NCI-H1694 (cell line): ENCODE results near the gene CDH23.

ENCODE experiments used
- DNase-seq: peaks from one replicate; lab custom pipeline; 2025; lab: John Stamatoyannopoulos, UW

CDH23 gene

DNA sequence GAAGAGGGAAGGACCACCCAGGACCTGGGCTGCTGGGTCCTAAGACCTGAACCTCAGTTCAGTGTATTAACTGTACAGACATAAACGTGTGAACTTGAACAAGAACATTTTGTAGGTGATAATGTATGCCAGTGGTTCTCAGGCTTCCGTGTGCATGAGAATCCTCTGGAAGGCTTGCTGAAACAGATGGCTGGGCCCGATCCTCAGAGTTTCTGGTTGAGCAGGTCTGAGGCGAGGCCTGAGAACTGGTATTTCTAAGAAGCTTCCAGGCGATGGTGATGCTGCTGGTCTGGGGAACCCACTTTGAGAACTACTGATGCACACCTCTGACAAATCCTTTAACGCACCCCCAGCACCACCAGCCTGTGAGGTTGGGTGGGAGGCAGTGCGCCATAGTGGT lies 70.4 kb downstream of the CDH23 start:
- DNase-seq: no peak

GRCh38 chr10:71467569-71468362 lies 71.0 kb downstream of the CDH23 start:
- no peak for DNase-seq

GRCh38 chr10:71468363-71469094 lies 71.8 kb downstream of the CDH23 start:
- DNase-seq: no peak

GRCh38 chr10:71471006-71471405 lies 74.3 kb downstream of the CDH23 start:
- DNase-seq: no peak

- DNase-seq: no peak
Observed at GRCh38 chr10:71471957-71472365, 75.2 kb downstream of the CDH23 start.

DNA sequence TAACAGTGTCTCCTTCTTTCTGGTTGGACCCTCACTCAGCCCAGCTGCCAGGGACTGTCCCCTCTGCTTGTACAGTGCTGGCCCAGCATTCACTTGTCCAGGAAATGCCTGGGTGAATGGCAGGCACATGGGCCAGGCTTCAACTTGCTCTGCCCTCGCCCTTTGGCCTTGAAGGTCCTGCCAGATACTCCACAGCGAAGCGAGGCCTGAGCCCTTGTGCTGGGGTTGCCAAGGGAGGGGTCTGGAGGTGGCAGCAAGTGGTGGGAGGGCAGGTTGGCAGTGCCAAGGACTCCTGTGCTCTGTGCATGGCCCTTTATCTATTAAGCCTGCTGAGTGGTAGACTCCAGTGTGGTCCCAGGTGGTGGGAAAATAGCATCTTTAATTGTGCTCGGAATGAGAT lies 75.7 kb downstream of the CDH23 start:
- no peak for DNase-seq

DNA sequence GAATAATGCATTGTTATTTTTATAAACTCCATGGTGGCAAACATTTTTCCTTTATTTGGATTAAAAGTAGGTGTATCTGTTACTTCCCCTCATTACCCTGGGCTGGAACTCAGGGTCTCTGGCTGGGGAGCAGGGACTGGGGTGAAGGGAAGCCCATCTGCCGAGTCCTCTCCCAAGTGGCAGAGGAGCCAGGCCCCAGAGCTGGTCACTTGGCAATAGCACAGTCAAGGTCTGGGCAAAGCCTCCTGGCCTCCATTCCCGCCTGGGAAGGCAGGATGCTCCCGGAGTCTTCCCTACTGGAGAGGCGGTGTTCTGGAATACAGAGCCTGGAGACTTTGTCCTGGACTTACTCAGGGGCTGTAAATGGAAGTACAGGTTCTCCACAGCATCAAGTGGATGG lies 76.2 kb downstream of the CDH23 start:
- no peak for DNase-seq

DNA sequence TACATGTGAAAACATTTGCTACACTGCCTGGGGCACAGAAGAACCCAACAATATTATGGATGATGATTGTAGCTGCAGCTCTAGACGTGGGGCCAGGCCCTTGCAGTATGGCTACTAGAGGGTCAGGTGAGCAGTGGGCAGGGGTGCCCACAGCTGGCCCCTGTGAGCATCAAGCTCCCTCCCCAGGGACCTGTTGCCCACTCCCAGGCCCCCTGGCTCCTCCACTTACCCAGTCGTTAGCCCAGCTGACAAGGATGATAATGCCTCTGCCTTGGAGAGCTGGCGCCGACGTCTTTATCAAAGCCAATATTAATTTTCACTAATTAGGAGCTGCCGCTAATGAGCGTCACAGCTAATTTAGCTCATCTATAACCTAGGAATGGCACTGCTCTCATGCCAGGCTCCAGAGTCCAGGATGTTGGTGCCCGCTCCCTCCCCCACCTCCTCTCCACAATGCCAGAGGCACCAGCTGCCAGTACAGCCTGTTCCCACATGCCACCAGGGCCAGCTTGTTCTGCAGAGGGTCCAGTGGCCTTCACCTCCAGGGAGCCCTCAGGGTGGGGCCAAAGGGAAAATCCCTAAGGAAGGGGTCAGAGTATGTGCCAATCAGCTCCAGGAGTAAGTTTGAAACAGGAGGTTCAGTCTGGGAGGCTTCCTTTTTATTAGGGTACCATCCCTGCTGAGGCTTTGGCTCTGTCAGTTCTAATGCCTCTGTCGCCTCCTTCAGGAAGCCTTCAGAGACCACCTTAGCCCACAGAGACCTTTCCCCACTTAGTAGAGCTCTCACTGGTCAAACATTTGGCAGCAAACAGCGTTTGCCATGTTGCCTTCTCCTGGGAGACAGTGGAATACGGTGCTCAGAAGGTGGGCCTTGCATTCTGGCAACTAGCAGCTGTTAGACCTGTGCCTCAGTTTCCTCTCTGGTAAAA lies 77.2 kb downstream of the CDH23 start:
- peak; percentile 53 for DNase-seq

- DNase-seq: no peak
Observed at GRCh38 chr10:71474702-71475242, 78.1 kb downstream of the CDH23 start.

- DNase-seq: peak; percentile 97
Observed at GRCh38 chr10:71475243-71475871, 78.6 kb downstream of the CDH23 start.

DNA sequence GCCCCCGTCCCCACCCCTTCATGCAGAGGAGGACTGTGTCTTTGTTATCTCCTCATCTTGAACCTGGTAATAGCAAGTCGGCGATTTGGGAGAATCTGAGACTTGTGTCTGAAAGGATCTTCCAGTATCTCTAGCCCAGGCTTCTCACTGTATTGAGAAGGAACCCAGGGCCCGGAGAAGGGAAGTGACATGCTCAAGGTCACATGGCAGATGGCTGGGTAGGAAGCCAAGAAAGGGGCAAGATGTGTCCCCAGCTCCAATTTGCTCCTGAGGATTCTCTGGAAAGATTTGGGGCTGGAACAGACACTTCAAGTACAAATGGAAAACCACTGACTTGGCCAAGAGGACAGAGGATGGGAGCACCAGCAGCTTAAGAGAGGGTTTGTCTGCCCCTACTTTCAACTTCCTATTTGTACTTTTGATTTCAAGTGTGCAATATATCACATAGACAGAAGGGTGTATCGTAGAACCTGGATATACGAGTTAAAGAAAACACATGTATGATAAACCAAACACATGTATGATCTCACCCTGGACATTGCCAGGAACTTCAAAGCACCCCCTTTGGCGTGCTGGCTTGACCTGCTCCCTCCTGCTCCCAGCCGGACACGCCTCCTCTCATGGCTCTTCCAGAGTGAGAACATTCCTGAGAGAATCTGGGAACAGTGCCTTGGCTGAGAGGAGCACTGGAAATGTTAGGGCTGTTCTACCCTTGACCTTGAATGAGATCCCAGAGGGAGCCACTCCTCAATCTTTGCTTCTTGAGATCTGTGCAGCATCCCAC lies 79.7 kb downstream of the CDH23 start:
- no peak for DNase-seq

DNA sequence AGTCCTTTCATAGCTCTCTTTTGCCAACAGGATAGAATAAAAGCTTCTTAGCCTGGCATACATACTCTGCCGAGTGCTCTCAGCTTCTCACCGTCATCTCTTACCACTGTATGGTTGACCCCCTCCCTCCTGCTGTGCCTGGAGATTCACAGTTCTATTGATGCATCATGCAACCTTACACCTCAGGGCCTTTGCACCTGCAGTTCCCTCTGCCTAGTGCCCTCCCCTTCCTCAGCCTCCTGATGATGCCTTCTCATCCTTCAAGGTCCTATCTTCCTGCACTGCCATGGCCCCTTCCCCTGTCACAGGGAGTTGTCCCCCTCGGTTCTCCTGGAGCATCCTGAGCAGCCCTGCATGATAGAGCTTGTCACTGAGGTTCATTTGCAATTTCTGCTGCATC lies 81.5 kb downstream of the CDH23 start:
- no peak for DNase-seq

DNA sequence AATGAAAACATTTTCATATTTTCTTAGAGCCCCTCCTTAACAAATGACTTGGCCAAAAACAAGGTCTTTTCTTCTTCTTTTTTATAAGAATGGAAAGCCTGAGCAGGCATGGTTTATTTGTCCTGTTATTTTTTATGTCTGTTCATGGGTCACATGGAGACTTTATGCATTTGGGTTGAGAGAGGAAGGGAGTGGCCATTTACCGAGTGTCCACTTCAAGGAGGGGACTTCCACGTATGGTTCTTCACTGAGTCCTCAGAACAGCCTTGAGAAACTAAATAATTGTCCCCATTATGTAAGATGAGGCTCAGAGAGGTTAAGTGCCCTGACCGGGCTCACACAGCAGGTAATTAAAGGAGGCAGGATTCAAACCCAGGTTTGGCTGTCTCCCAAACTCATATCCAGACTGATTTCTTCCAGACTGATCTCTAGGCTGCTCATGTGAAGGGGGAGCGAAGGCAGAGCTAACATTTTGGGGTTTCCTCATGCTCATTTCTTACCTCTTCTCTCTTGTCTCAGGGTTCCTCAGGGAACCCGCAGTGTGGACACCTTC lies 82.2 kb downstream of the CDH23 start:
- no peak for DNase-seq

GRCh38 chr10:71479831-71480230 lies 83.1 kb downstream of the CDH23 start:
- no peak for DNase-seq

- no peak for DNase-seq
Observed at GRCh38 chr10:71480662-71481061, 83.9 kb downstream of the CDH23 start.

DNA sequence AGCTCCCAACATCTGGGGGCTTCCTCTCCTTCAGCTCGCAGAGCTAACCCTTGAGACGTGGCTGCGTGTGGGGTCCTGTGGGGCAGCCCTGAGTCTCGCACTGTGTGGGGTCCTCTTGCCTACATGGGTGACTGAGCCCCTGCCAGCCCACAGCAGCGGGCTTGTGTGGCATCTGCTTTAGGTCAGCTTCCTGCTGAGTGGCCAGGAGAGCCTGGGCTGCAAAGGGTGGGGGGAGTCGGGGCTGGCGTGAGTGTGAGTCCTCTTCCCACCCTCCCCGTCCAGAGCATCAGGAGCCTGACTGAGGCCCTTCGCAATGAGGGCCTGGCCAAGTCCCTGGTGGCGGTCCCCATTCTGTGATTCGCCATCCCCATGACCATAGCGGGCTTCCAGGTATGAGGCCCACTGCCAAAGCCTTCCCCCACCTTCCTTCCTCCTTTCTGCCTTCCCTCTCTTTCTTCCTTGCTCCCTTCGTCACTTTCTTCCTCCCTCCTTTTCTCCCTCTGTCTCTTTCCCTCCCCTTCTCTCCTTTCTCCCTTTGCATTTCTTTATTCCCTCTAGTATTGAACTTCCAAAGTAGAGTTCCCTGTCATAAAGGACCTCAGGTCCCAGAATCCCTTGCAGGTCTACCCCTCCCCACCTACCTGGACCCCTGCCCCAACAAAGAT lies 85.2 kb downstream of the CDH23 start:
- no peak for DNase-seq

DNA sequence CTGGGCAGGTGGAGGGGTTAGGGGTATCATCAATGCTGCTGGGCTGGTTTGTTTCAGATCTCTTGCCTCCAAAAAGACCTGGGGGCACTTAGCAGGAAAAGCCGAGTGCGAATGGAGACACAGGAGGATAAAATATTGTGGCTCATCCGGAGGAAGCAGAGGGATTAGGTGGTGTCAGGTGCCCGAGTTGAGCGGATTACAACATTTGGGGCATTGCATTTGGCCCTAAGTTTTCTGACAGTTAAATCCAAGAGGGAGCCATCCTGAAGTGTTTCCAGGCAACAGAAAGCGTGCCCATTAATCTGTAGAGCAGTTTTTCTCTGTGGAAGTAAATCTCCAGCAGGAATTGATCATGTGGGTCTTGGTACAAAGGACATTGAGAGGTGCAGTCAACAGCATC lies 85.9 kb downstream of the CDH23 start:
- DNase-seq: no peak

DNA sequence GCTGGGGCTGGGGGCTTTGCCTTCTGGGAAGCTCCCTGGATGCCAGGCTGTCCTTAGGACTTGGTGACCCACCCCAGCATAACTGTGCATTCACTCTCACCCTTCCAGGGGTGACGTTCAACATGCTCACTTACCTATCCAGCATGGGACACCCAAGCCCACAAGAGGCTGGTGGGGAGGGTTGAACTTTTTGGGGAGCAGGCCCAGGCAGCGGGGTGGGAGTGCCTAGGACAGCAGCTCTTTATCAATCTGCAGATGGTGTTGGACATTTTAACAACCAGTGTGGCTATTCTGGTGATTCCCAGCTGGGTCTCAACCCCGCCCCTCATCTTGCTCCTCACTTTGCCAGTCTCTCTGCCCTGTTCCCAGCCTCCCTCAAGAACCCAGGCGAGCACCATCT lies 86.4 kb downstream of the CDH23 start:
- no peak for DNase-seq

DNA sequence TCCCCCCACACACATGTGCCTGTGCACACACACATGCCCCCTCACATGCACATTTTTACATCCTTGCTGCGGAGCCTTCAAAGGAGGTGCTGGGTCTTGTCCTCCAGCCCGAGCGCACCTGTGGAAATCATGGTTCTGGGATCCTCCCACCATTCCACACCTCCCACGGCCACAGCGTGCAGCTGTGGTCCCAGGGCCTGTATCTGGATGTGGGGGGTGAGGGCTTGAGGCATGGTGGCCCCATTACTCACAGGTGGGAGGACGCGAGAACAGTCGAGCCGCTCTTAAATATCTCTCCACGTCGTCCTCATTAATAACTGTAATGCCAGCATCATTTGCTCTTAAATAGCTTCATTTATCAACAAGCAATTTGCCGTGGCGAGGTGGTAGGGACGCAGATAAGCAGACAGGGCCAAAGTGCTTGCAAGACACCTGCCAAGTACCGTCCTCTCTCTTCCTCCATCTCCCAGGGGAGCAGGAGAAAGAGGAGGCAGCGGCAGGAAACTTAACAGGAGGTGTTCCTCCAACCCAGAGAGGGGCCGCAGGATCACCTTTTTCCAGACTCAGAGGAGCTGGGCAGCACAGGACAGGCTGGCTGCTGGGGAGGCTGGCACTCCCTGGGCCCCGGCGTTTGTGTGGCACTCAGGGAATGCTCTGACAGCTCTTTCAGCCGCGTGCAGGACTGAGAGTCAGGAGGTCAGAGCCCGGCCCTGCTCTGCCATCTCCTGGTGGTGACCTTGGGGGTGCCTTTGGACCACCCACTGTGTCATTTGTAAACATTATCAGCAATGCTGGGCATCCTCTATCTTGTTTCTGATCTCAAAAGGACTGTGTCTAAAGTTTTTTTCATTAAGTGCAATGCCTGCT lies 87.4 kb downstream of the CDH23 start:
- DNase-seq: no peak
